A549 (cell line): ENCODE data around the gene TOB1.

Experiments
- NR3C1 ChIP-seq: fragments of >200 bp; sonication (Bioruptor Twin); formaldehyde crosslinking; IDR thresholded peaks from 3 replicates; pipeline ENCODE4 v1.6.1; 2017
- RFX5 ChIP-seq: fragments of 450-650 bp; IDR thresholded peaks from 2 replicates; pipeline ENCODE4 v1.7.1; 2014; ENCODE audit warnings: antibody characterized with exemption, mild to moderate bottlenecking, moderate library complexity
- RNF2 ChIP-seq: fragments of 200-600 bp; sonication (generic); IDR thresholded peaks from 2 replicates; pipeline ENCODE4 v1.6.1; 2016; ENCODE audit warnings: low read depth, mild to moderate bottlenecking, antibody characterized with exemption, moderate library complexity, borderline replicate concordance
- TF ChIP-seq, protein P1 (sequence below): fragments of >200 bp; sonication (Bioruptor Twin); formaldehyde crosslinking; IDR thresholded peaks from 3 replicates; pipeline ENCODE4 v1.5.1; 2016

DNA sequence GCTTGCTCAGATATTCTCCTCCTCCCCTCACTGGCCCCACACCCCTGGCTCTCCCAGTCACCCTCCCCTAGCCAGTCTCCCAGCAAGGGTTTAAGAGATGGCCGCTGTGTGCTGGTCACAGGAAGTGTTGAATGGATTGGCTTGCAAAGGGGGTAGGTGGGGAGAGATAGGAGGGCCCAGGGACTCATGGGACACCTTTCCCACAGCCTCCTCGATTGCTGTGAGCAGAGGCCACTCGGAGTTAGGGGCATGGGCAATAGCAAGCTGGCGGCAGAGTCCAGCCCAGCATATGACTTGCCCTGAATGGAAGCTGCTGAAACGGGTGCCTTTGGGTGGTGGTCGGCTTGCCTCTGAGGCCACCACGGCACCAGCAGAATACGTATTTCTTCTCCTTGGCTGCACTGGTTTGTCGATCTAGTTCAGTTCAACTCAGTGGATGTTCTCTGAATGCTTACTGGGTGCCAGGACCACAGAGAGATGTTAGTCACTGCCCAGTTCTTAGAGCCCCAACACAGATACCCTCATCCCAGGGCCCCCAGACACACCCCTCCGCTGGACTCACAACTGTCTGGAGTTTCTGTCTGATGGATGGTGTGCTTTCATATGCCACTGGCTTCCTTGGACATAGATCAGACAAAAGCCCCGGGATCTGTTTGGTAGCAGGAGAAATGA is 24.7 kb downstream of the TOB1 start:
- TF ChIP-seq RNF2 (no peak), NR3C1 (no peak), RFX5 (no peak)
- TF ChIP-seq, protein P1, sequence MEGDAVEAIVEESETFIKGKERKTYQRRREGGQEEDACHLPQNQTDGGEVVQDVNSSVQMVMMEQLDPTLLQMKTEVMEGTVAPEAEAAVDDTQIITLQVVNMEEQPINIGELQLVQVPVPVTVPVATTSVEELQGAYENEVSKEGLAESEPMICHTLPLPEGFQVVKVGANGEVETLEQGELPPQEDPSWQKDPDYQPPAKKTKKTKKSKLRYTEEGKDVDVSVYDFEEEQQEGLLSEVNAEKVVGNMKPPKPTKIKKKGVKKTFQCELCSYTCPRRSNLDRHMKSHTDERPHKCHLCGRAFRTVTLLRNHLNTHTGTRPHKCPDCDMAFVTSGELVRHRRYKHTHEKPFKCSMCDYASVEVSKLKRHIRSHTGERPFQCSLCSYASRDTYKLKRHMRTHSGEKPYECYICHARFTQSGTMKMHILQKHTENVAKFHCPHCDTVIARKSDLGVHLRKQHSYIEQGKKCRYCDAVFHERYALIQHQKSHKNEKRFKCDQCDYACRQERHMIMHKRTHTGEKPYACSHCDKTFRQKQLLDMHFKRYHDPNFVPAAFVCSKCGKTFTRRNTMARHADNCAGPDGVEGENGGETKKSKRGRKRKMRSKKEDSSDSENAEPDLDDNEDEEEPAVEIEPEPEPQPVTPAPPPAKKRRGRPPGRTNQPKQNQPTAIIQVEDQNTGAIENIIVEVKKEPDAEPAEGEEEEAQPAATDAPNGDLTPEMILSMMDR = no peak
